C4-2B (cell line): Measurements from ENCODE around the gene SIGLEC11.
"Not testable (repeated sequence)": the region's sequence is repeated elsewhere in the genome, so short reads cannot be mapped to it uniquely, and the experiment has no call there.

Experiments
- H3K27ac ChIP-seq: fragments of 450-650 bp; 2 replicates; pipeline ENCODE4 v1.5.1; 2017
- ZFX ChIP-seq: fragments of 450-650 bp; IDR thresholded peaks from 2 replicates; pipeline ENCODE4 v1.6.1; 2017
- TF ChIP-seq, protein P1 (sequence below): fragments of 450-650 bp; conservative IDR thresholded peaks from 2 replicates; pipeline ENCODE4 v1.5.1; 2017; ENCODE audit warnings: mild to moderate bottlenecking

Gene SIGLEC11

DNA sequence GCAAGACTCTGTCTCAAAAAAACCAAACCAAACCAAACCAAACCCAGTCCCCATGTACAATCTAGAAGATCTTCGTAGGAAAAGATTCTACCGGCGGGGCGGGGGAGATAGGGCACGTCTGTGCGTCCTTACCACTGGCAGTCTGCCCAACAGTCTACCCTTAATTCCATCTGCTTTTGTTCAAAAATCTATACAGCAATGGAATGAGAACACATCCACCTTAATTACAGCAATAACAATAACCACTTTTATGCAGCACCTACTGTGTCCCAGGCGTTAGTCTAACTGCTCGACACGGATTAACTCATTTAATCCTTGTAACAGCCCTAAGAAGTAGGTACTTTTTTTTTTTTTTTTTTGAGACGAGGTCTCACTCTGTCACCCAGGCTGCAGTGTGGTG lies 34.5 kb downstream of the SIGLEC11 start:
- TF ChIP-seq, protein P1, sequence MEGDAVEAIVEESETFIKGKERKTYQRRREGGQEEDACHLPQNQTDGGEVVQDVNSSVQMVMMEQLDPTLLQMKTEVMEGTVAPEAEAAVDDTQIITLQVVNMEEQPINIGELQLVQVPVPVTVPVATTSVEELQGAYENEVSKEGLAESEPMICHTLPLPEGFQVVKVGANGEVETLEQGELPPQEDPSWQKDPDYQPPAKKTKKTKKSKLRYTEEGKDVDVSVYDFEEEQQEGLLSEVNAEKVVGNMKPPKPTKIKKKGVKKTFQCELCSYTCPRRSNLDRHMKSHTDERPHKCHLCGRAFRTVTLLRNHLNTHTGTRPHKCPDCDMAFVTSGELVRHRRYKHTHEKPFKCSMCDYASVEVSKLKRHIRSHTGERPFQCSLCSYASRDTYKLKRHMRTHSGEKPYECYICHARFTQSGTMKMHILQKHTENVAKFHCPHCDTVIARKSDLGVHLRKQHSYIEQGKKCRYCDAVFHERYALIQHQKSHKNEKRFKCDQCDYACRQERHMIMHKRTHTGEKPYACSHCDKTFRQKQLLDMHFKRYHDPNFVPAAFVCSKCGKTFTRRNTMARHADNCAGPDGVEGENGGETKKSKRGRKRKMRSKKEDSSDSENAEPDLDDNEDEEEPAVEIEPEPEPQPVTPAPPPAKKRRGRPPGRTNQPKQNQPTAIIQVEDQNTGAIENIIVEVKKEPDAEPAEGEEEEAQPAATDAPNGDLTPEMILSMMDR = no peak
- no peak for TF ChIP-seq ZFX

DNA sequence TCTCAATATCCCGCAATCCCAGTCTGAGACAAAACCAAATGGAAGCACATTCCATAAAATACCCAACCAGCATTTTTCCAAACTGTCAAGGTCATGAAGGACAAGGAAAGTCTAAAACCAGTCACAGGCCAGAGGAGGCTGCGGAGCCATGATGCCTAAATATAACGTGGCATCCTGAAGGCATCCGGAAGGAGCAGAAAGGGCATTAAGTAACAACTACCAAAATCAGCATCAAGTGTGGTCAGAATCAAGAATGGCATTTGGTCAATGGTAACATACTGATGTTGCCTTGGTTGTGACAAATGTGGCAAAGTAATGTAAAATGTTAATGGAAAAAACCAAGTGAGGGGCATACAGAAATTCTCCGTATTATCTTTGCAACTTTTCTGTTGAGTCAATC lies 35.5 kb downstream of the SIGLEC11 start:
- H3K27ac ChIP-seq = no peak overlapping the region
- TF ChIP-seq ZFX = no peak
- TF ChIP-seq, protein P1 = no peak

More for the DNA sequence above, 34.5 kb downstream of the SIGLEC11 start:
- no peak overlapping the region for H3K27ac ChIP-seq

DNA sequence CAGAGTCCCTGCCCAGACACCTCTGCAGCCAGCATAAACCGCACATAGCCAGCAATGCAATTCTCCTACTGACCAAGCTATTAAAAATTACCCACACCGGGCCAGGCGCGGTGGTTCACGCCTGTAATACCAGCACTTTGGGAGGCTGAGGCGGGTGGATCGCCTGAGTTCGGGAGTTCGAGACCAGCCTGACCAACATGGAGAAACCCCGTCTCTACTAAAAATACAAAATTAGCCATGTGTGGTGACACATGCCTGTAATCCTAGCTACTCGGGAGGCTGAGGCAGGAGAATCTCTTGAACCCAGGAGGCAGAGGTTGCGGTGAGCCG lies 36.1 kb downstream of the SIGLEC11 start:
- not testable (repeated sequence) for H3K27ac ChIP-seq

DNA sequence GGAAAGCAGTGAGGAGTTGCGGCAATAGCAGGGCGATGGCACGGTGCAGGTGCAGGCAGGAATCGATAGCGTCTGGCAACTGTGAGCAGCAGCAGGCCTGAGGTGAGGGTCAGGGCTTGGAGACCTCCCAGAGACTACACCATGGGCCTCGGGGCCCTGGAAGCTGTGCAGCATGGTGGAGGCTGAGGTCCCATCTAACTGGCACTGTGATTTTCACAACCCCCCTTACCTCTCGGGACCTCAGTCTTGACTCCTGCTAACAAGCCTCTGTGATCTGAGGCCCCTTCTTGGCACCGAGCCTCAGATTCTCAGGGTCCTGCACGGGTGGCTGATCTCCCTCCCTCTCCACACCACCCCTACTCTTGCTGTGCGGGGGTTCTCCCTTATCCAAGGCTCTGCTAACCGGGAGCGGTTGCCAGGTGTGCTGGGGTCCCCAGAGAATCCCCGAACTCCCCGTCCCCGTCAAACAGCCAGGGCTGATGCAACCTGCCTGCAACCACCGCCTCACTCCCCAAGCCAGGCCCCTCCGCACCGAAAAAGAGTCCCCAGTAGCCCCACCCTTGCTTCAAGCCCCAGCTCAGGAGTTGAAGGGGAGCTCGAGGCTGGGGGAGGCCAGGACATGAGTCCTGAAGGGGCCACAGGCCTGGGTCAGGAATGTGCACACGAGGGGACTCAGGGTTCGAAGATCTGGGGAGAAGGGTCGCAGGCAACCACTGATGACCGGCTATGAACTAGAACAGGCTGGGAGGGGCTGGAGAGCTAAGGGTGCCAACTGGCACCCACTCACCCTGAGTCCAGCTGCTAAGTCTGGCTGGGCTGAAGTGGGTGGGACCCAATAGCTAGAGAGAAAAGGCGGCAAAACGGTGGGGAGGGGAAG lies 36.7 kb downstream of the SIGLEC11 start:
- no peak for TF ChIP-seq ZFX
- TF ChIP-seq, protein P1 = no peak
- H3K27ac ChIP-seq = no peak overlapping the region

DNA sequence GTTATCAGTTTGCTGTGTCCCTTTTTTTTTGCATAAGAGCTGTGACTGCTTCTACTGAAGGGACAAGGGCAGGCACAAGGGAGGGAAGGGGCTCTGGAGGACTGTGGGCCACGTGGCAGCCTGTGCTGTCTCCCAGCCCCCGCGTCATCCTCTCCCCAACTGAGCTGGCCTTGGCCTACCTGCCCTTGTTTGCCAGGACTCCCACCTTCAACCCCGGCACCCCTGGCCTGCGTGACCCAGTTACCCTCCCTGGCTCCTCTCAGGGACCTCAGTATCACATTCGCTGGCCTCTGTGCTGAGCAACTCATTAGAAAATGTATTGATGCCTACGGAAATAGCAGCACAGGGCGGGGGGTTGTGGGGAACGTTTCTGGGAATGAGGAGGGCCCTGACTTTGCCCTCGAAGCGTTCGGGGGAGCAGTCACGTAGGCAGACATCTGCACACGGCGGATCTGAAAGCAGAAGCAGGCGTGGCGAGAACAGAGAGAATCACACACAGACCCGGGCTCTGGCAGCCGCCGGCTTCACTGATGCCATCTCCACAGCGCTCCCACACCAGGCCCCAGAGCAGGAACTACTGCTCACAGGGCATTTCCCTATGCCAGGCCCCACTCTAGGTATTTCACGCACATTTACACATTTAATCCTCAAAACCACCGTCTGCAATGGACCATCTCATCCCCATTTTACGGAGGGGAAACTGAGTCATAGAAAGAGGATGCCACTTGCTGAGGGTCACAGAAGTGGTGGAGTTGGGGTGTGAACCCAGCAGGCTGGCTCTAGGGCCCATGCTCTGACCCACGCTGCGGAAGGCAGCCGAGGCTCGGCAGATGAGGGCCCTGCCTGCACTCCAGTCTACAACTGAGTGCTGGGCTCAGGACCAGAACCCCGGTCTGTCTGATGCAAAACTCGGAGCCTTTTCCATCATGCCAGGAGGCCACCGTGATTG lies 37.6 kb downstream of the SIGLEC11 start:
- H3K27ac ChIP-seq = no peak overlapping the region
- TF ChIP-seq ZFX = no peak
- TF ChIP-seq, protein P1 = no peak

DNA sequence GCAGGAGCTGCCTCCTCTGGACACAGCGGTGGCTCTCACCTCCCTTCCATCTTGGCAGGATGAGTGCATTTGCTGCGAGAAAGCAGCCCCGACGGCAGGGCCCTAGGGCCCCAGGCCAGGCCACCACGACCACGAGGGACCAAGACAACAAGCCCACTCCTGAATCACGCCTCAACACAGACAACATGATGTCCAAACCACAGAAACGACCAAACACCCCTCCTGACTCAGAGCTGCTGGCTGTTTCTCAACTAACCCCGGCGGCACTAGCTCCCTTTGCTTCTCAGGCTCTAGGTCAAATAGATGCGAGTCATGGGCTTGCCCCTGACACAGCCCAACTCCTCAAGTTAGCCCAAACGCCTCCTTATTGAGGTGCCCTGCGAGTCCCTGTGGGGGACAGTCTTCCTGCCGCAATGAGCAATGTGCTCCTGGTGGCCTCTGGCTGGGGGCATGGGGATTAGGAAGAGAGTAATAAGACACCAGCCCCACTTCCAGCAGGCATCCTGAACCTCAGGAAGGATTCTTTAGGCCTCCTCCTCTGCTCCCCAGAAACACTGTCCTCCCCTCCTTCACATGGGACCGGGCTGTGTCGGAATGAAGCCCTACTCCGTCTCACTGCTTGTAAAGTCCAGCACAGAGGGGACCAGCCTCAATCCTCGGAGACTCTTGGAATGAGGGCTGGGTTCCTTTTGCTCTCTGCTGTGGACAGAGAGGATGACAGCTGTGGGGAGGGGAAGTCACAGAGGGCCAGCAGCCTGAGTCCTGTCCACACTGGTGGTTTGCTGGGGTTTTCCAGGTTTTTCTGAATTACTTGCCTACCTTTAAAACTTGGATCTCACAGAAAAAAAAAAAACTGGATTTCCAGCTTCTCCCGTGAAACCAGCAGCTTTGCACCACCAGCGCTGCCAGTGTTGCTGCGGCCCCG lies 38.8 kb downstream of the SIGLEC11 start:
- TF ChIP-seq ZFX = no peak
- TF ChIP-seq, protein P1 = no peak
- H3K27ac ChIP-seq = no peak overlapping the region

DNA sequence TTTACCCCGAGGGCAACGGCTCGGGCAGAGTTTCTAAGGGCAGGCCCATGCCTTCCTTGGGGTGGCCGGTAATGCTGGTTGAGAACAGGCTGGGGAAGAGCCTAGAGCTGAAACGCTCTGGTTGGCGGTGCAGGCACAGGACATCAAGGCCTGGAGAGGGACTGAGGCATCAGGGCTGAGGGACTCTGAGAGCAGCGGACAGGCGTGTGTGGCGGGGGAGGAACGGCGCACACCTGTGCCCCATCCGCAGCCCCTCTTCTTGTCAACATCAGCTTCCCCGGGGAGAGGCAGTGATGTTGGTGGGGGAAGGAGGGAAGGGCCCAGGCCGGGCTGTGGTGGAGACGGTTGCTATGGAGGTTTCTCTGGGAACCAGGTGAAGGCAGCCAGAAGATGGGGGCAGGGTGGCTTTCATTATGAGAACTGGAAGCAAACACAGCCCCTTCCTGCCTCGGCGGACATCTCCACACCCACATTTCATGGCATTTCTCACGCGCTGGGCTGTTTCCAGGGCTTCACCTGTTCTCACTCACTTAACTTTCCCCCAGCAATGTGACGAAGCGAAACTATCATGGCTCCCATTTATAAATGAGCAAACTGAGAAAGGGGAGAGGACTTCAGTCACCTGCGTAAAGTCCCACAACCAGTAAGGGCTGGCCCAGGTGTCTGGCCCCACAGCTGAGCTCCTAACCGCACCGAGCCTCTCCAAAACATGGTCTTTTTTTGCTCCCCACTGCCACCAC lies 40.2 kb downstream of the SIGLEC11 start:
- no peak overlapping the region for H3K27ac ChIP-seq
- TF ChIP-seq, protein P1 = no peak
- no peak for TF ChIP-seq ZFX
